HG02763 (cell line): ENCODE measurements around the gene PLPPR5.

Source experiments
- ATAC-seq: cut with Tn5 transposase; IDR thresholded peaks from one replicate; pipeline ENCODE4 v1.9.1; 2021; ENCODE audit warnings: mild to moderate bottlenecking, moderate library complexity; ENCODE audit not compliant: unreplicated experiment

PLPPR5 gene

DNA sequence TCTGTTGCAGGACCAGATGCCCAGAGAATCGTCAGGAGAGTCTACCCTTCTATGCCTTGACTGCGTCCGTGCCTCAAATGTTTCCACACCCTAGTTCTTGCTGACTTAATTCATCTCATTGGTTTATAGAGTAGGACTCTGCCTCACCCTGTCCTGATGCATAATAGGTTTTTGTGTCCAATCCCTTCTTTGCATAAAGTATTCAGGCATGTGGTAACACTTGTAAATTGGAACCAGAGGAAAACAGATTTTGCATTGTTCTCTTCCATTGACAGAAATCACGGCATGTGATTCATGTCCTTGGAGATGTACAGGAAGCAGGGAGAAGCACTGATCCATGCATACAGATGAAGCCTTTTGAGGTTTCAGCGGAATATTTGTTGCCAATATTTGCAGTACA lies 29.5 kb downstream of the PLPPR5 start:
- ATAC-seq: no peak

DNA sequence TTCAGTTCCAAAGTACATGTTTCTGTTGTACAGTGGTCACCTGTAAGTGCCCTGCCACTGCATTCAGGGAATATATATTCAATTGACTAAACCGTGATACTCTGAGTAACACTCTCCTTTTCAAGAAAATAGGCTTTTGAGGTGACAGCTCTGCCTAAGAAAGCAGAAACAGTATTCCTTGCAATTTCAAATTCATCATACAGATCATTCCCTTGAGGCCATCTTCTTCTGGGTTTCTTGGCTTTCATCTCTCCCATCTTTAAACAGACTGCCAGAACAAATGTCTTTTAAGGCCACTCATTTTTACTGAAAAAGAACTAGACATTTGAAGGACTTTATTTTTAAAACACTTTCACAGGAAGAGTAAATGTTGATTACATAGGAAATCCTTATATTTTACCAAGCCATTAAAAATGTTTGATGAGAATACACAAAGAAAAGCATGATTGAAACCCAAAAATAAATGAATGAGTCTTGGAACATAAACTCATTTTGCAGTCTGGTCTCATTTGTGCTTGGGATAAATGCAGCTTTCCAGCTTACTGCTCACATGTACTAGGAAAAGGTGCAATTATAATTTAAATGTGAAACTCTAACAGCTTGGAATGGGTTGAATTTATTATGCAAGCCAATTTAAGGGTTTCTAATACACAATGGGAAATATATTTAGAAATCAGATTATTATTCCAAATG lies 34.7 kb downstream of the PLPPR5 start:
- ATAC-seq: no peak

DNA sequence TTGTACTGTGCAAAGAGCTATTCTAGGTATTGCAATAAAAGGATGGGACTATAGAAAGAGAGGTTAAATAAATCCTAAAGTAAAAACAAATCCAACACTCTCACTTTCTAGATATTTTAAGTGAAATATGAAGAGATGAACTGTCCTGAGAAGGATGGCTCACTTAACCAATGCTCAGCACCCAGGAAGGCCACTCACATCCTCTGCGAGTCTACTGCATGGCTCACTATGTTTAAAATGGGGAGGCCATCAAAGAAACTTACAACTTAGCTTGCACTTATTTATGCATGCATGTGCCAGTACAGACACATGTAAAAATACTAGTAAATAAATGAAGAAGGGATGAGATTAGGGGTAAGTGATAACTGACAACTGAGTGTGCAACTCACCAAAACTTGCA lies 37.5 kb downstream of the PLPPR5 start:
- no peak for ATAC-seq

DNA sequence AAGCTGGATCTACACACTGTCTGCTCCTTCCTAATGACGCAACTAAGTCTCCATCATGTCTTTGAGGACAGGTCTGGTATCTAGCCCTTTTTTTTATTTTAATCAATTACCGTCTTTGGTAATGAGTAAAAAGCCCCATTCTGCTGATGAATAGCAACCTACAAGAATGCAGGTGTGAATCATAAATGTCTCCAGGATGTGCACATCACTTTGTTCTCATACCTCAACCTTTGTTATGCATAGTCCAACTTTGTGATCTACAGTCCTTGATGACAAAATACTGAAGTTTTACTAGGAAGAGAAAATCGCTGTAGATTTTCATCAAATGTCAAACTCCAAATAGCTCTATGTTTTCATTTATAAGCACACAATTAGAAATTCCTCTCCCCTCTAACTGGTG lies 39.3 kb downstream of the PLPPR5 start:
- ATAC-seq: no peak

DNA sequence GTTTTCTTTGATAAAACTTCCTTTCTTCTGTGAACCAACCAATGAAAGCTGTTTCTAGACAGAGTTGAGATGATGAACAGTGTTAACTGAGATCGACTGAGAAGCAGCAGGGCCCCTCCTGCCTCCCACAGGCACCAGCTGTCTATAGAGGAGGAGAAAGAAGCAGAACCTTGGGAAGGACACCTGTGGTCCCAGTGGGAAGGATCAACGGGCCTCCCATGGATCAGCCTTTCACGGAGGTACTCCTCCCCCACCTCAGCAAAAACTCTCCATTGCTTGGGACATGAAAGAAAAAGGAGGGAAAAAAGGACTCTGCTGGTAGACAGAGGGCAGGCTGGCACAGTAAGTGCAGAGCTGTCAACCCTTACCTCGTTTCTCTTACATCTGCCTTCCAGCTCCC lies 40.5 kb downstream of the PLPPR5 start:
- no peak for ATAC-seq

DNA sequence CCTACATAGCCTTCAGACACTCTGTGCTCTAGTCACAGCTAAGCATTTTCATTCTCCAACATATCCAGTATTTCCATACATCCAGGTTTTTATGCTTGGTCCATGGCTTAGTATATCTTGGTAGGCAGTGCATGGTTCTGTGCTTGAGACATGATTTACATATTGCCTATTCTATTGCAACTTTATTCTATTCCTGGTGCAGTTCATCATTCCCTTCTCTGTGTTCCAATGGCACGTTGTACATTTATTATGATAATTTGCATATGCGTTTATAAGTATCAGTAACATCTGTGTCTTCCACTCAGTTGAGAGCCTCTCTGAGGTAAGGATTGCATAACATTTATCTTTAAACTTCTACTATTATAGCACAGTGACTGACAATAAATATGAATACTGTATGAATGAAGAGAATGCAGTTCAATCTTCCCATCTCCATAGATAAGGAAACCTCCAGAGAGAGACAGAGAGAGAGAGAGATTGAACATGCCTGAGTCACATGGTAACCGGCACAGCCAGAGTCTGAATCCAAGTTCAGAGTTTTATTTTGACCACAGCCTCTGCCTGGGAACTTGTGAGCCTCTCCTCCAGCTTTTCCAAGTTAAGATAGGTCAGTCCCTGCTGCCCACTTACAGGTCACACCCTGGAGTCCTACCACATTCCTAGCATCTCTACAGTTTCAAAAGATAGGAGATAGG lies 41.5 kb downstream of the PLPPR5 start:
- ATAC-seq: no peak

DNA sequence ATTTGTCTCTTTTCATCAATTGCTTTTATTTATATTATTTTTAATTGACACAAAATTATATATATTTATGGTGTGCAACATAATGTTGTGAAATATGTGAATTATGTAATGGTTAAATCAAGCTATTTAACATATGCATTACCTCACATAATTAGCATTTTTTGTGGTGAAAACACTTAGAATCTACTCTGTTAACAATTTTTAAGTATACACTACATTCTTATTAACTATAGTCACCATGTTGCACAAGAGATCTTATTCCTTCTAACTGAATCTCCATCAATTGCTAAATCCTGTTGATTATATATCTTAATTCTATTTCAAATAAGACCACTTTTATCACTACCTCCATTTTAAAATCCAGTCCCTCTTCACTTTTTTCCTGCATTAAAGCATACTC lies 42.5 kb downstream of the PLPPR5 start:
- ATAC-seq: no peak

DNA sequence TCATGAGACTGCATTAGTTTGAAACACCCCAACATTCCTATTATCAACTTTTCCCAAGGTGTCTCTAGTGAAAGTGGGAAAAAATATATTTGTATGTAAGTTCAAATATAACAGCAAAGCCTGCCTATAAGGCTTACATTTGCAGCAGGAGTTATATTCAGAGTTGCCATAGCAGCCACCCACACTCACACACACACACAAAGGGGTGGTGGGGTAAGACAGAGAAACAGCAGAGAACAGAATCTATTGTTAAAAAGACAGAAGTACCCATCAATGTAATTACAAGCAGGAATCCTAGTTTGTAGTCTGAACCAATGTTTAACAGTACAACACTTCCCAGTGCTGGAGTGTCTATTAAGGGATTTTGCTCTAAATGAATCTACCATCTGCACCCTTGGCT lies 55.0 kb downstream of the PLPPR5 start:
- ATAC-seq: no peak

DNA sequence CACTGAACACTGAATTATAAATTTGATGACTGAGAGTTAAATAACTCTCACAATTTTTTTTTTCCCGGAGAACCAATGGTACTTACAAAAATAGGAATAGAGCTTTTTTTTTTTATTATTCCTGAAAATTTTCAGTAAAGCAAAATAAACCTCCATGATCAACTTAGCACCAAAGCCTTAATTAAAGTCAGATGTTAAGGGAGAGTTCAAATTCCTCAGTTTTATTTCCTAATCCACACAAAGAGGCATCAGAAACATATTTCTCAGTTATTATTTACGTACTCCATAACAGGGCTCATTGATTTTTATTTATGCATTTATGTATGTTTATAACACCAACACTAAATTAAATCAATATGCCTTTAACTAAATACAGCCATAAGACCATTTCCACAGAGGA lies 55.5 kb downstream of the PLPPR5 start:
- ATAC-seq: no peak

DNA sequence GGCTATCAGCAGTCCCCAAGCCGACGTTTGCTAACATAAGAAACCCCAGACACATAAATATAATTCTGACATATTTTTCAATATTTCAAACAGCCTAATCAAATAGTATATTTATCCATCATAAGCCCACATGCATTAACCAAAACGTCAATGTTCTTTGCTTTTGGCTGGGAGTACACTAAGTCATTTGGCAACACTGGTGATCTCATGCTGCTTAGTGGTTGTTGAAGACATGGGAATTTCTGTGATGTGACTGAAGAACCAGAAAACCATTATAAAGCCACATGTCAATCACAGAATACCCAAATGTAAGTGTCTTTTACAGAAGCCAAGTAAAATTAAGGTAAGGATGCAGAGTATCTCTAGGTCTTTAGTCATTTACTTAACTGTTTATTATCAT lies 57.6 kb downstream of the PLPPR5 start:
- ATAC-seq: no peak

DNA sequence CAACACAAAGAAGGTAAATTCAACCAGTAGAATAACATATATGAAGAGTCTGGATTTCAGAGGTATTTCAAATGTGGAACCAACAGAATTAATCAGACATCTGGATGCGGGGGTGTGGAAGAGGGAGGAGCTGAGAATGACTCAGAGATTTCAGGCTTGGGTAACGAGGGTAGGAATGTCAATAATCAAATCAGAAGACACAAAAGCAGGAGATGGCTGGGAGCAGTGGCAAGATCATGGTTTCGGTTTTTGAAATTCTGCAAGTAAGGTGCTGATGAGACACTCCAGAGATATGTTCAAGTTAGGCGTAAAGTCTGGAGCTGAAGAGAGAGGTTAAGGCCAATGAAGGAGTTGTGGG lies 64.0 kb downstream of the PLPPR5 start:
- ATAC-seq: no peak

DNA sequence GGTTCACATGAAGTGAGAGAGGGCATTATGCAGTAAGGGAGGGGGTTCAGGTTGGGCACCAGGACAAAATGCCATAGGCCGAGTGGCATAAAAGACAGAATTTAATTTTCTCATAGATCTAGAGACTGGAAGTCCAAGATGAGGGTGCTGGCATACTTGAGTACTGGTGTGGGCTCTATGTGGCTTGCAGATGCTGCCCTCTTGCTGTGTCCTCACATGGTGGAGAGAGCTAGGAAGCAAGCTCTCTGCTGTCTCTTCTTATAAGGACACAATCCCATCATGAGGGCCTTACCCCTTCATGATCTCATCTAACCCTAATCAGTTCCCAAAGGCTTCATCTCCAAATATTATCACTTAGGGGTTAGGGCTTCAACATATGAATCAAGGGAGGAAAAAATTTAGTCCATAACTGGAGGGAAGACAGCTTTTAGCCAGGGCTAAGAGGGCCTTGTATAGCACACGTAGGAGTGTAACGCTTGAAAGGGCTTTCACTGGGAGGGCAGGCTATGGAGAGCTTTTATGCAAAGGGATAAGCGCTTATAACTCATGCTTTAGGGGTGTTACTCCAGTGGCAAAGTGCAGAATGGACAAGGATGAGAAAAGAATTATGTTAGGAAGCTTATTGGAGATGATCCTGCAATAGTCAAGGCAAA lies 64.5 kb downstream of the PLPPR5 start:
- ATAC-seq: no peak

DNA sequence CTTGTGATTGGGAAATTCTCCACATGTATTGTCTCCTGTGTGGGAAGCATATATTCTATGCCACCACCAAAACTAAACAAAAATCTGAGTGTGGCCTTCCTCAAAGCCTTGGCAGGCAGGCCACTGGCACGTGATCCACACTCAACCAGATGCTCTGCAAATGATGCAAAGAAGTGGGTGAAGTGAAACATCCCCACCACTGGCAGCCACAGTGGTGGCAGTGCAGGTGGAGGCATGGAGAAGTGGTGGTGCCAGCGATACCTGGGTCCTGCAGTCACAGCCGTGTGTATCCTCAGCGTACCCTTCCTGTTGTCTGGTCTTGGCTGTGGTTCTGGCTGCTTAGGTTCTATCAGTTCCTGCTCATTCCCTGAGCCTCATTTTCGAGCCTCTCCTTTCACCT lies 65.2 kb downstream of the PLPPR5 start:
- ATAC-seq: no peak

DNA sequence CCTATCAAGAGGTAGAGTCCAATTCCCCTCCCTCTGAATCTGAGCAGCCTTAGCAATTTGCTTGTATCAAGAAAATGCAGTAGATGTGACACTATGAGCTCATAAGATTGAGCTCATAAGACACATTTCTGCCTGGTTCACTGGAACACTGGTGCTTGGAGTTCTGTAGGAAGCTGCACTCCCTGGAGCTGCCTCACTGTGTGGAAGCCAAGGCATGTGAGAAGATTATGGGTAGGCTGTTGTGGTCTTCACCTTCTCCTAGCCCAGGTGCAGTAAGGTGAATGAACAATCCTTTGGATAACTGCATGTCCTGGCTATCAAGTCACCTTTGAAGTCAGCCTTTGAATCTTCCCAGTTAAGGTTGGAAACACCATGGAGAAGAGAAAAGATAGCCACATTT lies 67.3 kb downstream of the PLPPR5 start:
- ATAC-seq: no peak

DNA sequence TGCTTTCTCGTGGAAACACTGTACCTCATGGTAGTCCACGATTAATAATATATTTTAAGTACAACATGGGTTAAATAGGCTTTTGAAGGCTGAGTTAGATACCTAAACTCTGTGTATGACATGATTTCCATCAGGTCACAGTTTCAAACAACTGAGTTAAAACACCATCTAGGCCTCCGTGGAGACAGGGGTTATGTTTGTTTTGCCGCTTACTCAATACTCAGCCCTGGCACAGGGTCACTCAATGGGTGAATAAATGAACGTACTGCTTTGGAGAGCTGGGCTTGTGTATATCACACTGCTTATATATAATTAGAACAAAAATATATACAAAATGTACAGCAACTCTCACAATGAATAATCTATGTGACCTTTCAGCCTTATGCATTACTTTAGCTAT lies 72.5 kb downstream of the PLPPR5 start:
- ATAC-seq: no peak

DNA sequence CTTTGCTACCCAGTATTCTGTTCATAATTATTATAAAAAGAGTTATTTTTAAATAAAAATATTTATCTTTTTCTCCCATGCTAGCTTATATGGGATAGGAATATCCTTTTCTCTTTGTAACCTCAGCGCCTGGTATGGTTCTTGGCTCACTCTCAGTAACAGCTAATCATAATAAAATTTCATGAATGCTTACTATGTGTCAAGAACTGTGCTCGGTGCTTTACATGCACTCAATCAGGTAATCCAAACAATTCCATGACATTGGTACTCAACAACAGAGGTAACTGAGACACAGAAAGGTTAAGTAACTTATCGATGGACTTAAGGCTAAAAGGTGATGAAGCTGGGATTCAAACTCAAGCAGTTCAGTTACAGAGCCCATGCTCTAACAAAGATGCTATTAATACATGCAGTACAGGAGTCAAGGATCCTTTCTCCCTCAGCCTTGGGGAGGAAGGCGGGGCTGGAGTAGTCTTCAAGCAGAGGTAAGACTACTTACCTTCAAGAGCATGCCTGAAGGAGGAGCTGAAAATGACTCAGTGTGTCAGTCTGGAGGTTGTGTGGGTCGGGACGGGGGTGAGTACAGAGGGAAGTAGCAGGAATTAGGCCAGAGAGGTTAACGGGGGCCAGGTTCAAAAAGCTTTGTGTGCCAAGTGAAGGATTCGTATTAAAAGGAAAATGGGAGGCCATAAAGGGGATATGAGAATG lies 73.4 kb downstream of the PLPPR5 start:
- ATAC-seq: no peak

DNA sequence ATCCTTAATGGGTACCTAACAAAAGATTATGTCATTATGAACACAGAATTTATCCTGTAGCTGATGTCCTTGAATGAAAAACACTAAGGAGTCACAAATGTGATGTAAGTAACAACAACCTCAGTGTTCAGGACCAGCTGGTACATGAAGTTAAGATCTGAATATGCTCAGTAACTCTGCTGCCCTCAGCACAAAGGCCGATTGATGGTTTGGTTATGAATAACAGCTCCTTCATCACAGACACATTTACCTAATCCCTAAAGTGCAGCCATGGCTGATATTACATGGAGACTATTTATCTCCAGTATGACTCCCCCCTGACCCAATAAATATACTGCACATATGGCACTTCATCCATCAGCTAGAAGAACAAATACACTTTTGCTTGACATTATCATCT lies 75.2 kb downstream of the PLPPR5 start:
- no peak for ATAC-seq

DNA sequence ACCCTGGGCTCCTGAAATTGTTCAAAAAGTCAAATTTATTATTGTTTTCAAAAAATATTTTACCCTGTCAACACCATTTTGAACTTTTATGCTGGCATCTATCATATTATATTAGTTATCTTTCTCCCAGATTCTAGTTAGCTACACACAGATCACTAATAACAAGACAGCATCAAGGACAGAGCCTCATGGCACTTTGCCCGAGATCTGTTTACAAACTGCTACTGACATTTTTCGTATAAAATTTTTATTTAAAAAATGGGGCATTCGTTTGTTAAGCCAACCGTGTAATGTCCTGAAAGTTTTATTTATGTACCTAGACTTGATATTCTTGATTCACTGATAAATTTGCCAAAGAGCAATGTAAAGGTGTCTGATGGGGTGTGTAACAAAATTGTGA lies 78.1 kb downstream of the PLPPR5 start:
- no peak for ATAC-seq

DNA sequence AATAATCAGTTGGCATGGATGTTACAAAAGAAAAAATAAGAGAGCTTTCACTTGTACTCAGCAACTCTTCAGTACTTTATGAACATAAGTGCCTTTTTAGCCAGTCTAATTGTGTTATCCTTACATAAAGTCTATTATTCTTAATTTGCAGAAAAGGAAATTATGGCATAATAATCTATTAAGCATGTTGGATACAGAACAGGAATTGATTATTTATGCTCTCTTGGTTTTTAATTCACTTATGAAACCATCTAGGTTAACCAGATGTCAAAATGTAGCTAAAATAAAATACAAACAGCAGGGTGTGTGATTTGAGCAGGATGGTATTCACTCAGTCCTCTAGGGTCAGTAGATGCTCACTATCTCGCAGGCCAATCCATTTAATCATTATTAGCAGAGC lies 79.7 kb downstream of the PLPPR5 start:
- ATAC-seq: no peak

DNA sequence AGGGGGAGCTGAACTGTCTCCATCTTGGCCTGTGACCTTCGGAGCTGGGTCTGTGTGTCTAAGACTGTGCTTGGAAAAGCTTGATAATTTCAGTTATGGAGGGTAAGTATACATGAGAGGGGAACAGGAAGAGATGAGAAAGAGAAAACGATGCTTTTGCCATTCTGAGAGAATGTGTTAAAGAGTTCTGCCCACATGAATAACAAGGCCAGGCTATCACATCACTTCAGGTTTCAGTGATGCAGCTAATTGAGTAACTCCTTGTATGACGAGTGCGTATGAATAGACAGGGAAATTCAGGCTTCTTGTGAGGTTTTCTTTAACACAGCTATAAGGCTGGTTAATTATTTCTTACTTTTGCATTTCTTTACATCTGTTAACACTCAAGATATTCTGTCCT lies 81.0 kb downstream of the PLPPR5 start:
- ATAC-seq: no peak

DNA sequence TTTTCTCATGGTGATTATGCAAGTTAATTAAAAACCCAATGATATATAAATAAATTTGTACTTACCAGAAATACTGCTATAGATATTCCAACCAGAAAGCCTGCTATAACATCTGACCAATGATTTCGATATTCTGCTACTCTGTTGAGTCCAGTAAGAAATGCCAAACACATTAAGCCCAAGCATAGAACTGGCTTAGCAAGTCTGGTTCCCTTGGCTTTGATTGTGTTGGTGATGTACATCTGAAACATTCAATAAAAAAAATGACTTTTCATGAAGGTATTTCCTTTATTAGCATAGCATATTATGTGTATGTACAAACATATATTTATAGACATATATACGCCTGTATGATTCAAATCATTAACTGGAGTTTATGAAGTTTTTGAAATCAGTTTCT lies 82.8 kb downstream of the PLPPR5 start:
- ATAC-seq: no peak
